Erythroblast (primary cell): Measurements from ENCODE around the gene ANKRD49.

ENCODE experiments used
- GATA1 ChIP-seq: IDR thresholded peaks from 2 replicates; pipeline ENCODE4 v1.6.1; 2011; ENCODE audit warnings: low read depth, mild to moderate bottlenecking, control low read depth, low read length, moderate library complexity
- POLR2A ChIP-seq: IDR thresholded peaks from 2 replicates; pipeline ENCODE4 v1.6.1; 2011; ENCODE audit warnings: mild to moderate bottlenecking, low read length

DNA sequence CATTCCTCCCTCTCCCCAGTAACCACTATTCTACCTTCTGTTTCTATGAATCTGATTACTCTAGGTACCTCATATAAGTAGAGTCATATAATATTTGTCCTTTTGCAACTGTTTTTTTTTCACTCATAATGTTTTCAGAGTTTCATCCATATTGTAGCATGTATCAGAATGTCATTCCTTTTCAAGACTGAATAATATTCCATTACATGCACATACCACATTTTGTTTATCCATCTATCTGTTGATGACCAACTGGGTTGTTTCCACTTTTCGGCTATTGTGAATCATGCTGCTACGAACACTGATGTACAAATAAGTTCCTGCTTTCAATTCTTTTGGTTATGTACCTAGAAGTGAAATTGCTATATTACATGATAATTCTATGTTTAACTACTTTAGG, 40.8 kb upstream of the ANKRD49 start:
- no peak for TF ChIP-seq POLR2A
- TF ChIP-seq GATA1, result no peak
